22Rv1 (cell line): ENCODE measurements around the gene ADAM8.

ENCODE experiments used
- CTCF ChIP-seq: fragments of 450-650 bp; IDR thresholded peaks from 2 replicates; pipeline ENCODE4 v1.5.1; 2017; ENCODE audit warnings: mild to moderate bottlenecking
- ZFX ChIP-seq: fragments of 450-650 bp; IDR thresholded peaks from 2 replicates; pipeline ENCODE4 v1.6.1; 2017; ENCODE audit warnings: antibody characterized with exemption, borderline replicate concordance

GRCh38 chr10:133275684-133276092, 980 bp downstream of the ADAM8 start:
- TF ChIP-seq CTCF (no peak), ZFX (no peak)
